Mammary epithelial cell (primary cell): Measurements from ENCODE around the gene DIS3L2.

Experiments used
- EZH2 ChIP-seq: IDR thresholded peaks from 2 replicates; pipeline ENCODE4 v1.6.1; 2012; ENCODE audit warnings: low read length, inconsistent platforms, borderline replicate concordance
- TF ChIP-seq, protein P1 (sequence below), 2 donors: IDR thresholded peaks in 1 of 2; conservative IDR thresholded peaks in 1 of 2; 2 replicates each; pipeline ENCODE4 v1.5.1; 2011 to 2012; ENCODE audit warnings: inconsistent platforms in 2 of 2, low read length in 2 of 2, mild to moderate bottlenecking in 2 of 2, control low read depth in 1 of 2, low read depth in 1 of 2; ENCODE audit not compliant: insufficient read depth in 1 of 2; ENCODE audit errors: extremely low read depth in 1 of 2

DNA sequence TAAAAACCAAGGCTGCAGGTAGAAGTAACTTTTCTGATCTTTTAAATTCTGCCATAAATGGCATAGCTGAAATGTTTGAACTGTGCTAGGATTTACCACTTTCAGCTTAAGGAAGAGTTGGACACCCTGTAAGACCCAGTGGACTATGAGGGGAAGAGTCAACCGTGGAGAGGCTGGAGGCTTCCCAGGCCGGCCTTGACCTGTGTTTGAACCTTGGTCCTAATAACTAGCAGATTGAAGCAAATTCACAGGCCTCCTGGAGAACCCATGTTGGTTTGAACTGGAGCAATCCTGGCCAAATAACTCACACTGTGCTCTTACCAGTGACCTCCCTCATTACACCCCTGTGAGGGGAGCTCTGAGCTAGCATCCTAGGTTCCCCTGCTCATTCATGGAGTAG, 329.8 kb downstream of the DIS3L2 start:
- no peak for TF ChIP-seq EZH2
- TF ChIP-seq, protein P1, sequence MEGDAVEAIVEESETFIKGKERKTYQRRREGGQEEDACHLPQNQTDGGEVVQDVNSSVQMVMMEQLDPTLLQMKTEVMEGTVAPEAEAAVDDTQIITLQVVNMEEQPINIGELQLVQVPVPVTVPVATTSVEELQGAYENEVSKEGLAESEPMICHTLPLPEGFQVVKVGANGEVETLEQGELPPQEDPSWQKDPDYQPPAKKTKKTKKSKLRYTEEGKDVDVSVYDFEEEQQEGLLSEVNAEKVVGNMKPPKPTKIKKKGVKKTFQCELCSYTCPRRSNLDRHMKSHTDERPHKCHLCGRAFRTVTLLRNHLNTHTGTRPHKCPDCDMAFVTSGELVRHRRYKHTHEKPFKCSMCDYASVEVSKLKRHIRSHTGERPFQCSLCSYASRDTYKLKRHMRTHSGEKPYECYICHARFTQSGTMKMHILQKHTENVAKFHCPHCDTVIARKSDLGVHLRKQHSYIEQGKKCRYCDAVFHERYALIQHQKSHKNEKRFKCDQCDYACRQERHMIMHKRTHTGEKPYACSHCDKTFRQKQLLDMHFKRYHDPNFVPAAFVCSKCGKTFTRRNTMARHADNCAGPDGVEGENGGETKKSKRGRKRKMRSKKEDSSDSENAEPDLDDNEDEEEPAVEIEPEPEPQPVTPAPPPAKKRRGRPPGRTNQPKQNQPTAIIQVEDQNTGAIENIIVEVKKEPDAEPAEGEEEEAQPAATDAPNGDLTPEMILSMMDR (conservative IDR thresholded peaks at IDR 0.05 in 1 of 2, IDR thresholded peaks at IDR 0.05 in 1 of 2; ENCODE audit: extremely low read depth in 1 of 2, insufficient read depth in 1 of 2, low read depth in 1 of 2, low read length in 2 of 2) = no peak
